ENCODE measurements around the gene FAM114A1. TPM values are rescaled to one million over a fixed set of nuclear protein-coding genes. Genes with fewer than 3 reads are reported as not detected.

FAM114A1 gene
- total and polyA plus RNA-seq, 12 donors: 8.0 to 35.5 (median 16.5) TPM

DNA sequence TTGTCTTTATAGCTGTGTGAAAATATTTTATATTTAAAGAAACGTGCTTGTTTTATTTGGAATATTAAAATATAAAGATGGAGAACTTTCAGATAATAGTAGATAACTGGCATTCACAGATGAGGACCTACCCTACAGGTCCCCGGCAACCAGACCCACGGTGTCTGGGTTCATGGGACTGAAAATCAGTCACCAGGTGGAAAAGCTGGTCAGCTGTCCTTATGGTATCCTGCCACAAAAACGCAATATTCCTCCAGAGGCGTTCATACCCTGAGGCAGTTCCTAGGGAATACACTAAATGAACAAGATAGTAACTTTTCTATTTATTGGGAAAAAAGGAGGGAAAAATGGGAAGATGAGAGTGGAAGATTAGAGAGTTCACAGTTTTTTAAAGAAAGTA, 12.1 kb upstream of the FAM114A1 start:
- intact Hi-C loops (cut with DNase I): loop anchor here in 6 of 10 donors (5.0 to 10.0 kb wide), 3 partner anchors 51 to 98 kb away; partner anchors contain the start of gene TLR1 (in 1 of the 6)
- peak overlapping the region in 4 of 10 donors; percentile 26 to 53 (median 42) for H3K4me3 ChIP-seq

GRCh38 chr4:38856046-38856445, 11.6 kb upstream of the FAM114A1 start:
- WGBS, 2 donors: 62 to 69% methylated on average over 4 of the region's 4 CpGs
- no peak for TF ChIP-seq CTCF (IDR thresholded peaks at IDR 0.05)
- Histone ChIP-seq H3K4me3 (peak overlapping the region in 6 of 10 donors; percentile 24 to 53 (median 38)), H3K9me3 (peaks cover 0 to 8% (median 0%) of the 10 kb centered on the region in 11 donors), H3K27me3 (no peaks in the 10 kb centered on the region), H3K27ac (peak overlapping the region in 6 of 10 donors; percentile 3 to 93 (median 63)), H3K36me3 (no peaks in the 10 kb centered on the region), H3K4me1 (peaks cover 0 to 30% (median 0%) of the 10 kb centered on the region in 9 donors)
- DNase-seq (peak in 1 of 2 donors; percentile 11), ATAC-seq (peak in 6 of 8 donors; percentile 40 to 62 (median 43))
- intact Hi-C loops (cut with DNase I): loop anchor here in 7 of 10 donors (2.0 to 10.0 kb wide), 4 partner anchors 51 to 99 kb away; partner anchors contain the start of gene TLR1 (in 1 of the 7)

More for the DNA sequence above, 12.1 kb upstream of the FAM114A1 start:
- Histone ChIP-seq H3K27me3 (no peaks in the 10 kb centered on the region), H3K36me3 (no peaks in the 10 kb centered on the region), H3K9me3 (peaks cover 0 to 8% (median 0%) of the 10 kb centered on the region in 11 donors), H3K27ac (peak overlapping the region in 3 of 10 donors; percentile 3 to 93 (median 23)), H3K4me1 (peaks cover 0 to 30% (median 0%) of the 10 kb centered on the region in 9 donors)
- DNase-seq (no peak), ATAC-seq (no peak)
- TF ChIP-seq CTCF (IDR thresholded peaks at IDR 0.05): no peak
- WGBS, 2 donors: 82 to 89% methylated on average over 5 of the region's 5 CpGs

- Histone ChIP-seq H3K27ac (peak within 1 kb of the TSS in 9 of 10 donors; percentile 5 to 93 (median 47)), H3K36me3 (no peaks in the 10 kb centered on the region), H3K9me3 (peaks cover 0 to 6% (median 0%) of the 10 kb centered on the region in 11 donors), H3K4me1 (peaks cover 0 to 30% (median 0%) of the 10 kb centered on the region in 9 donors), H3K4me3 (peak within 1 kb of the TSS in 6 of 10 donors; percentile 24 to 53 (median 38)), H3K27me3 (no peaks in the 10 kb centered on the region)
- ATAC-seq: peak in 6 of 8 donors; percentile 36 to 74 (median 58)
- peak; percentile 50 to 87 (median 81) for TF ChIP-seq CTCF (IDR thresholded peaks at IDR 0.05)
- 14 to 24% methylated on average over 8 of the region's 8 CpGs for WGBS, 2 donors
- DNase-seq: peak in 1 of 2 donors; percentile 53
- intact Hi-C loops (cut with DNase I): loop anchor here in 7 of 10 donors (2.0 to 10.0 kb wide), 4 partner anchors 52 to 99 kb away; partner anchors contain the start of gene TLR1 (in 1 of the 7)
Measured at GRCh38 chr4:38856524-38857337, 10.9 kb upstream of the FAM114A1 start, which contains the start of gene TLR6. TLR6 (minus strand) TSS chr4:38856817; CDS start chr4:38829473, 27,344 bp downstream.
